NCI-H2196 (cell line): ENCODE measurements around the gene SOX13.

Experiments used
- DNase-seq: peaks from one replicate; lab custom pipeline; 2025; ENCODE audit not compliant: unreplicated experiment; lab: John Stamatoyannopoulos, UW

SOX13 gene

DNA sequence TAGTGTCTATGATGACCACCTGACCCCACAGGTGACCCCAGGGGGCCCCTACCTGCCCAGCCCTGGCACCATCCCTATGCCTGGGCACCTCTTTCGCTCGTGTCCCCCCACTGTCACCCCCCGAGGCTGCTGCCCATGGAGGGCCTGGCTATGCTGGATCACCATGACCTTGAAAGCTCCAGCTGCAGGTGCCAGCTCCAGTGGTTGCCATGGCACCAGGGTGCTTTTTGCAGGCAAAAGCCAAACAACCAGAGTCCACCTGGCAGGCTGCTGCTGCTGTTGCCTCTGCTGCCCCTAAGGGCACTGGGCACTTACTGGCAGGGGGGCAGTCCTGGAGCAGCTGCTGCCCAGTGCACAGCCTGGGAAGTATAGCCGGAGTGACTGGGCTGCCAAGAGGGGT, 57.3 kb downstream of the SOX13 start:
- peak; percentile 86 for DNase-seq

DNA sequence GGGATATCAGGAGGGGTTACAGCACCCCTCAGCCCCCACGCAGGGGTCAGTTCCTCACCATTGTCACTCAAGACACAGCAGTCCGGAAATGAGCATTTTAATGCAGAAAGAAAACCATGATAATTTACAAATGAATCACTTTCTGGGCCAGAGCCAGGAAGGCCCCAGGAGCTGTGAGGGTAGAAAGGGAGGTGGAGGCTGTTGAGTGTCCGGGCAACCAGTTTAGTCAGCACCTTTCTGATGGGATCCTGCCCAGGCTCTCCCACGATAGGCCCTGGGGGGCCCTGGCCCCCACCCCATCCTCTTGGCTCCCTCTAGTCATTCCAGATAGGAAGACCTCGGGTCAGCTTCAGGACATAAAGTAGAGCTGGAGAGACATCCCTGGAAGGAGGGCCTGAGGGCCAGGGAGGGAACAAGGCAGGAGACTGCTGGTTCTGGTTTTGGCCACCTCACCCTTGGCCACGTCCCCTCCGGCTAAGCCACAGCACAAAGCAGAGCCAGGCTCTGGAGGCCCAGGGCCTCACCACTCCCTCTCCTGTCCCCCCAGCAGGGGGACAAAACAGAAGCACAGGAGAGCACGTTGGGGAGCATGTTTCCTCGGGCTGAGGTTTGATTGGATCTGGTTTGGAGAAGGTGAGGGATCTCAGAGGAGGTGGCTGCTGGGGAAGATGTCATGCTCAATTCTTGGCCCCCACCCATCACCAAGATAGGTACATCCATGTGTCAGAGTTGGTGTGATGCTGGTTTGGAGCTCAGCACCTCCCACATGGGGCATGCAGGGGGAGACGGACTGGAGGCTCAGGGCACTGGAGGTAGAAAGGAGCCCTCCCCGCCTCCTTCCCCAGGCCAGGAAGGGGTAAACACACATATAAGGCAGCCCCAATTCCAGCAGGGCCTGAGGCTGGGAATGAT, 58.3 kb downstream of the SOX13 start:
- no peak for DNase-seq

DNA sequence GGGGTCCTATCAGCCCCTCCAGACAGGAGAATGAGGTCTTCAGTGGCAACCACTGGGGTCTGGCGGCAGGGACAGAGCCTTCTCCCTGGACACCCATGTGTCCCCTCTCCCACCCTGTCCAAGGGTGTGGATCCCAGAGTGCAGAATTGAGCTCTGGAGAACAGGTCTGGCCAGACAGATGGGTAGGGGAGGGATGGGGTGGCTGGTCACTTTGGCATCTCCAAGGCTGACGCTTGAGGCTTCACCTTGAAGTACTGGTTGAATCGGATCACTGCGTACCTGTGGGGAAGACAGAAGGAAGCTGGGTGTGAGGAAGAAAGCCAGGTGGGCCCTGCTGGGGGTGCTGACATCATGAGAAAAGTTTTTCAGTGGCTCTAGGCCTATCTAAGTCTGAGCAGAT, 59.1 kb downstream of the SOX13 start:
- DNase-seq: no peak

DNA sequence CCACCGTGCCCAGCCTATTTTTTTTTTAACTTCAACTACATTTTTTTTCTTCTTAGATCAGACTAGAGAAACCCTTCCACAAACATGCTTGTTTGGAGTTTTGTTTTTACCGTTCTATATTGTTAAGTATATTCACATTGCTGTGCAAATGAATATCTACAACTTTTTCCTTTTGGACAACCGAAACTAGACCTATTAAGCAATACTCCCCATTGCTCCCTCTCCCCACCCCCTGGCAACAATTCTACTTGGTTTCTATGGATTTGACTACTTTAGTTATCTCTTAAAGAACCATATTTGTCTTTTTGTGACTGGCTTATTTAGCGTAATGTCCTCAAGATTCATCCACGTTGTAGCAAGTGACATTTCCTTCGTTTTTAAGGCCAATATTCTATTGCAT, 59.8 kb downstream of the SOX13 start:
- DNase-seq: no peak

DNA sequence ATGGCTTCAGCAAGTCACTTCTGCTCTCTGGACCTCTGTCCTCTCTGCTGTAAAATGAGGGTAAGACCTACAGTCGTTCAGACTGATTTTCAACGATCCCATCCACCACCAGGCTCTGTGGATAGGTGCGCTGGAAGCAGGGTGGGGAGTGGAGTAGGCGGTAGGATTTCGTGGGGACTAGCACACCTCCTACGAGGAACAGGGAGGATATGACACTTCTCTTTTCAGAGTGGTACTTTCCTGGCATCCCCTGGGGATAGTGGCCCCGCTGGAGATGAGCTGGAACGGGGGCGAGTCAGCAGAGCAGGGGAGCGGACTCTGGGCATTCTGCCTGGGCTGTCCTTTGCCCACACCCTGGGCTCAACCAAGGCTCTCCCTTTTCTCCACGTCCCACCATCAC, 61.2 kb downstream of the SOX13 start:
- DNase-seq: no peak

- DNase-seq: no peak
These were observed 63.9 kb downstream of the SOX13 start for GRCh38 chr1:204136814-204137213.

DNA sequence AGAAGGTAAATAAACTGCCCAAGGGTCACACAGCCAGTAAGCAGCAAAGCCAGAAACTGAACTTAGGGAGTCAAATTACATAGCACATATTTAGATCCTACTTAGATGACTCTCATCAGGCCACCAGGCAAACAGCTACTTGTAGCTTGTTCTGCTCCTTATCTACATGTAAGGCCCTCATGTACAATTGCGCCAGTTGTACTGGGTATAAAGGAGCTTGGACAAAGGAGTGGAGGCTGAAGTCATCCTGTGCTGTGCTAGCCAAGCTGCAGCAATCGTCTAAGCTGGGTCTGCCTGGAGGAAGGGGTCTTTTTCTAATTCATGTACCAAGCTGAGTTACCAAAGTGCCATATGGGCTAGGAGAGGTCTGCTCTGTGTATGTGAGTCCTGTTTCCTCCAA, 66.2 kb downstream of the SOX13 start:
- DNase-seq: no peak

GRCh38 chr1:204139952-204140351, 67.0 kb downstream of the SOX13 start:
- no peak for DNase-seq

DNA sequence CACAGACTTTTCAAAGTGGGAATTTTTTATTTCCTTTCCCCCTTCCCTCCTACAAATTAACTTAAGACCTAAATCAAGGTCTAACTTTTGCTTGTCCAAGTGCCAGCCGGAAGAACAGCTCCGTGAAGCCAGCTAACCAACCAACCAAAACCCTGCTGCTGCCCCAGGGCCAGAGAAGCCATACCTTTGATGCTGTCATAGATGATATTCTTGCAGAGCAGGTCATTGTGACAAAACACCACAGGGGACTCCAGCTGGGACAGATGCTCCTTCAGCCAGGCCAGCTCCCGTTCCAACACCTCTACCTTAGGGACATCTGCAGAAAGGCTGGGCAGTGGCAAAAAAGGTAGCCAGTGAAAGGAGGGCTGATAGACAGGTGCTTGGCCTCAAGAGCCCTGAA, 68.2 kb downstream of the SOX13 start:
- DNase-seq: no peak

GRCh38 chr1:204142032-204142974, 69.4 kb downstream of the SOX13 start:
- no peak for DNase-seq

DNA sequence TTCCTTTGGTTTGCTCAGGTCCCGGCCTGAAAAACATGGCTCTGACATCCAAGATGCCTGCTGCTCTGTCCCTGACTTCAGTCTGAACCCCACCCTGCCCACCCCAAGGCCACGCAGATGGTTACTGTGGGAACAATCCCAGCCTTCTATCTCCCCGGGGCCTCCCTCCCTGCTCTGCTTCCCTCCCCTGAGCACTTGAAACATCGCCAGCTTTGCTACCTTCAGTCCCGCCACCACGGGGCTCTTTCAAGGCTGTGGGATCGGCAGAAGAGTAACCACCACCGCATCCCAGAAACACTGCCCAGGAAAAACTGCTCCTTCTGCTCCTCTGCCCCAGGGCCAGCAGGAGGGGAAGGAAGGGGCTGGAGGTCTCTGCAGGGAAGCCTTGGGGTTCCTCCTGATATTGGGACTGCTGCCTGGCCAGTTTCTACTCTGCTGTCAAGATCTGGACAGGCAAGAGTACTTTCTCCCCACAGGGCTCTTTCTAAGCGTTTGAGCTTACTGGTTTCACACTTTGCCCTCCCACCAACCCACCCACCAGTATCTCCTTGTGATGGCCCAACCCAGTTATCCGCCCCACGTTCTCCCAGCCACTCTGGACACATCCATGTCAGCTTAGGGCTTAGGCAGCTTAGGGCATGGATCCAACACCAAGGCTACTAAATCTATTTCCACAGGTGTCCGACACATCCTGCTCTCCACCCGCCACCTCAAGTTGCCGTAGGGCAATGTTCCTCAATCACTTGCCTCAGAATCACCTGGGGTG, 70.5 kb downstream of the SOX13 start:
- DNase-seq: no peak

- no peak for DNase-seq
These were observed 72.2 kb downstream of the SOX13 start for GRCh38 chr1:204145033-204145504.

DNA sequence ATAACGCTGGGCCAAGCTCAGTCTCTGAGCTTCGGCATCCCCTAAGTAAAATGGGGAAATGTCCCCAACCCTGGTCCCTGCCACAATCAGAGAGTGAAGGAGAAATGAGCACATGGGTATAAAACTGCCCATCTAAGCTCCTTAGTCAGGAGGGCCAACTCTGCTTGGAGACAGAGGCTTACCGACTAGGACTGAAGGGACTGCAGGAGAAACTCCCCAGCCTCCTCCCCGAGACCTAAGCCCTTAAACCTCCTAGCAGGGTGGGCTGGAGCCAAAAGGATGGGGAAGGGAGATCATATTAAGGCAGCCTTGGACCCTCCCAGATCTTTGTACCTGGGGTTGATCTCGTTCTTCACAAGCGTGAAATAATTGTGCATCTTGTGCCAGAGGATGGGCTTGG, 73.4 kb downstream of the SOX13 start:
- DNase-seq: no peak

- no peak for DNase-seq
These were observed 74.0 kb downstream of the SOX13 start for GRCh38 chr1:204146965-204147364.

DNA sequence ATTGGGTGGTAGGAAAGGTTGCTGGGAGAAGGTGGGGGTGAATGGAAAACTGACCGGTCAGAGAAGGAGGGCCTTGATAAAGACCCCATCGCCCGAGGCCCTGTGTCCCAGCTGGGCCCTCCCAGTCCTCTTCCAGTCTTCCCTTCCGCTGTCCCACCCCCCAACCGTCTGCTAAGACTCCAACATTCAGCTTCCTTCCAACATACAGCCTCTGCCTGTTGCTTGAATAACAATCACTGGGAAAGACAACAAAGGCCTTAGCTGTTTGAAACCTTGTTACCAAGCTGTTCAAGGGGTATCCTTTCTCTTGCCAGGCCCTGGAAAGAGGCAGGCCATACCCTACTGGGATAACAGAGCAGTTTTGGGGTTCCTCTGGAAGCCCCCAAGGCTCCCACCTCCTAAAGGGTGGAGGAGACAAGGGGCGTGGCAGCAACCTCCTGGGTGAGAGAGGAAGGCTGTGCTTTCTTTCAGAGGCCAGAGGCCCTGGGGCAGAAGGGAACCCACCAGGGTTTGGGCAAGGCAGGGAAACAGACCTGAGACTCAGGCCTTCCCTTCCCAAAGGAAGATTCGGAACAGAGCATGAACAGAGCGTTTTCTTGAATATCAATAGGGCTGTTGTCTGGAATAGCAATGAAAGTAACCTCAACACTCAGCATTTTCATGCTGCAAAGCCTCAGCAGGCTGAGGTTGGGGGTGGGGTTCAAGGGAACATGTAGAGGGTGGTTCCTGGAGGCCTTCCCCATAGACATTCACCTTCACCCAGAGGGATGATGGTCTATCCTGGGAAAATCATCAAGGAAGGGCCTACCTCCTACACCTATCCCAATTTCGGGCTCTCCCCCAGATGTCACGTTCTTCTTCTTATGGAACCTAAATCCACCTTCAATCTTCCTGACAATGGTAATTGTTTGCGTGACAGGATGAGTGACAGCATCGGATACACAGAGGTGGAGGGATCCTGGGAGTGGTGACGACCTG, 74.8 kb downstream of the SOX13 start:
- DNase-seq: no peak

- DNase-seq: no peak
These were observed 76.2 kb downstream of the SOX13 start for GRCh38 chr1:204149107-204149506.

DNA sequence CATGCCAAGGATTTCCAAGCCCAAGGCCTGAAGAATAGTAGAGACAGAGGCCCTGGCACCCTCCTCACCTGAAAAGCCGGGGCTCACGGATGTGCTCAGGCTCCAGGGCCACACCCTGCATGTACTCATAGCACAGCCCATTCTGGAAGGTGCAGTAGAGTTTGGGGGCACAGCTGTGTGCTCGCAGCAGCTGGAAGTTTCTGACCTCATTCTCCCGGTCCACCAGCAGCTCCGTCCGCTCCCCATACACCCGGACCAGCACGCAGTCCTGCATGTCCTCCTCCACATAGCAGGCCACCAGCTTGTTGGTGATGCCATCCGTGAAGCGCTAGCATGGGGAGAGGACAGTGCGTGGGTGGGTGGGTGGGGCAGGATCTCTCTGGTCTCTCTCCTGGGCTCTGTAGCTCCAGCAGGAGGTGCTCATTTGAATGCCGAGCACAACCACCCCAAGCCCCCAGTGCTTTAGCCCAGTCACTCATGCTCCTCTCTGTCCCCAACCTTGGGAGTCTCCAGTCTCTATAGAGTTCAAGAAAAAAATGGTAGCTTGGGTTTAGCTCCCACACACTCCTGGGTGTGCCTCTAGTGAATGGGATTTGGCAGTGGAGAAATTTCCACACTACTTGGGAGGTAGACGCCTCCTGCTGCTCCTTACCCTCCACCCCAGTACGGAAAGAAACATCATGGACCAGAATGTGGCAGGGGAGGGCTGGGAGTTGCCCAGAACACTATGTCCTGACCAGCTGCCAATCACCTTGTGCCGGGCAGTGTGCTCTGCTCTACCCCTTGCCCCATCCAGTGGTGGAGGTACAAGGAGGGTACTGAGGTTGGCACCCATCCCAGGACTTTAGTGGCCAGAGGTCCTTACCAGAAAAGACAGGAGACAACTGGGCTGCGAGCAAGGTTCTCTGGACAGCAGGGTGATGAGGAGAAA, 77.0 kb downstream of the SOX13 start:
- DNase-seq: no peak

DNA sequence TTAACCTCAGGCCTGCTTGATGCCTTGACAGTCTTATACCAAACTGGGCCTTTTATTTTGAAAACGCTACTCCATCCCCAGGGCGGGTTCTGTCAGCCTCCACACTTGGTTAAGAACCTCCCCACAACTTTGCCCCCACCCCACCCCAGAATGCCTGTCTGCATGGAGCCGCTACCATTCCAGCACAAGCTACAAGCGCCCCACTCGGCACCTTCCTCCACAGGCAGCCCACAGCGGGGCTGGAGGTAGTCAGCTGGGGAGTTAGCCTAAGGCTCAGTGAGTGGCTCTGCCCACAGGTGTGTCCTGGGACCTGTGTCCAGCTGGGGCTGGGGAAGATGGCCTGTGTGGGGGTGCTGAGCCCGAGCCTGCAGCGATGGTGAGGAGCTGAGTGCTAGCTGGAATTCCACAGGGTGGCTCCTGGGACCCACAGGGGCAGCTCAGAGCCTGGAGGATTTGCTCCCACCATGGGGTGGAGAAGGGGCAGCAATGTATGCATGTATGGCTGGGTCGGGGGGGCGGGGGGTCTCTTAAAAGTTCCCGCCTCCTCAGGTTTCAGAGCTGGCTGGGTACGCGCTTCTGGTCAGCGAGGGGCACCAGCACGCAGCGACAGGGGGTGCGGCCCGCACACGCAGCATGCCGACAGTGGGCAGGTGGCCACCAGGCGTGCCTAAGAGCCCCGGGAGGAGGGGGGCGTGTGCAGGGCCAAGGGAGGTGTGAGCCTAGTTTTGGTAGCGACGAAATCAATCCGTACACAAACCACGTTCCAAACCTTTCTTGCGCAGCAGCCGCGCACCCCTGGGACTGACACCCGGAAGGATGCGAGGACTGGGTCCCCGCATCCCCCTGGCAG, 78.0 kb downstream of the SOX13 start:
- DNase-seq: no peak
